Sigmoid colon (tissue), 7 donors: ENCODE measurements around the gene DDX31. TPM values are rescaled to one million over a fixed set of nuclear protein-coding genes. Genes with fewer than 3 reads are reported as not detected.

Experiments used
- DNase-seq: peaks from one replicate; pipeline ENCODE4 v3.0.0-alpha.2; 2019
- H3K27ac ChIP-seq, 4 donors: fragments of 200-600 bp; sonication (generic); one replicate each; pipeline ENCODE4 v1.5.1; 2016 to 2019; ENCODE audit warnings: mild to moderate bottlenecking in 1 of 4
- H3K27me3 ChIP-seq, 3 donors: fragments of 200-600 bp; sonication (generic); one replicate each; pipeline ENCODE4 v1.5.1; 2019; ENCODE audit warnings: mild to moderate bottlenecking in 1 of 3
- H3K36me3 ChIP-seq, 4 donors: fragments of 200-600 bp; sonication (generic); one replicate each; pipeline ENCODE4 v1.5.1; 2016 to 2019
- H3K4me1 ChIP-seq, 4 donors: fragments of 200-600 bp; sonication (generic); one replicate each; pipeline ENCODE4 v1.5.1; 2017 to 2019
- H3K4me3 ChIP-seq, 4 donors: fragments of 200-600 bp; sonication (generic); one replicate each; pipeline ENCODE4 v1.5.1; 2017 to 2019; ENCODE audit warnings: mild to moderate bottlenecking in 2 of 4, moderate library complexity in 1 of 4
- H3K9me3 ChIP-seq, 4 donors: fragments of 200-600 bp in 3 of 4; sonication (generic) in 3 of 4; one replicate each; pipeline versions ENCODE4 v1.5.1 to v1.6.1; 2013 to 2019
- EP300 ChIP-seq, 4 donors: sonication (generic); formaldehyde crosslinking; IDR thresholded peaks; one replicate each; pipeline ENCODE4 v1.6.1; 2017; ENCODE audit warnings: antibody characterized with exemption in 4 of 4
- POLR2A ChIP-seq, 2 donors: fragments of 450-650 bp; IDR thresholded peaks; one replicate each; pipeline ENCODE4 v1.6.1; 2016; ENCODE audit warnings: antibody characterized with exemption in 2 of 2, mild to moderate bottlenecking in 2 of 2, moderate library complexity in 2 of 2
- POLR2AphosphoS5 ChIP-seq, 4 donors: sonication (generic); formaldehyde crosslinking; IDR thresholded peaks; one replicate each; pipeline ENCODE4 v1.6.1; 2017; ENCODE audit warnings: antibody characterized with exemption in 4 of 4
- WGBS, 2 donors: extraction: QIAGEN DNeasy Blood & Tissue Kit; methylation state at CpG; one replicate each; pipeline ENCODE4 v1.1.7; 2013; 5-methylcytosine and 5-hydroxymethylcytosine counted together
- intact Hi-C: fragments of 100-400 bp; cut with DNase I; formaldehyde crosslinking; loops from one replicate; pipeline ENCODE4 v1.15.1; 2023
- polyA plus RNA-seq, 3 donors: library from polyadenylated mRNA; stranded (reverse); fragments of 200-250 nt; gene quantifications; one replicate each; pipeline ENCODE4 v1.2.3, GENCODE V29; 2013
- total RNA-seq, 4 donors: library from RNA; depleted of rRNA; stranded (reverse); fragments of >200 nt; gene quantifications; one replicate each; pipeline ENCODE4 v1.1.0, GENCODE V29; 2016
- TF ChIP-seq, protein P1 (sequence below), 4 experiments: fragments of 450-650 bp in 3 of 4; fragments of 200-600 bp in 1 of 4; IDR thresholded peaks; one replicate each; pipeline ENCODE4 v1.5.1; 2016 to 2019; ENCODE audit warnings: antibody characterized with exemption in 4 of 4, mild to moderate bottlenecking in 3 of 4, moderate library complexity in 2 of 4
- donor health status: healthy with polysubstance abuse.
- donor health status: Bipolar disorder and iron deficiency.
- donor health status: healthy.

Gene DDX31
- total and polyA plus RNA-seq, 7 donors, result 2.4 to 8.1 (median 6.6) TPM

GRCh38 chr9:132548751-132549640 lies 120.8 kb downstream of the DDX31 start:
- TF ChIP-seq POLR2A (IDR thresholded peaks at IDR 0.05), result no peak
- TF ChIP-seq POLR2AphosphoS5 (IDR thresholded peaks at IDR 0.05), result no peak
- no peak for TF ChIP-seq EP300 (IDR thresholded peaks at IDR 0.05)
- TF ChIP-seq, protein P1, sequence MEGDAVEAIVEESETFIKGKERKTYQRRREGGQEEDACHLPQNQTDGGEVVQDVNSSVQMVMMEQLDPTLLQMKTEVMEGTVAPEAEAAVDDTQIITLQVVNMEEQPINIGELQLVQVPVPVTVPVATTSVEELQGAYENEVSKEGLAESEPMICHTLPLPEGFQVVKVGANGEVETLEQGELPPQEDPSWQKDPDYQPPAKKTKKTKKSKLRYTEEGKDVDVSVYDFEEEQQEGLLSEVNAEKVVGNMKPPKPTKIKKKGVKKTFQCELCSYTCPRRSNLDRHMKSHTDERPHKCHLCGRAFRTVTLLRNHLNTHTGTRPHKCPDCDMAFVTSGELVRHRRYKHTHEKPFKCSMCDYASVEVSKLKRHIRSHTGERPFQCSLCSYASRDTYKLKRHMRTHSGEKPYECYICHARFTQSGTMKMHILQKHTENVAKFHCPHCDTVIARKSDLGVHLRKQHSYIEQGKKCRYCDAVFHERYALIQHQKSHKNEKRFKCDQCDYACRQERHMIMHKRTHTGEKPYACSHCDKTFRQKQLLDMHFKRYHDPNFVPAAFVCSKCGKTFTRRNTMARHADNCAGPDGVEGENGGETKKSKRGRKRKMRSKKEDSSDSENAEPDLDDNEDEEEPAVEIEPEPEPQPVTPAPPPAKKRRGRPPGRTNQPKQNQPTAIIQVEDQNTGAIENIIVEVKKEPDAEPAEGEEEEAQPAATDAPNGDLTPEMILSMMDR (IDR thresholded peaks at IDR 0.05), result no peak
- Histone ChIP-seq H3K27ac (no peak overlapping the region), H3K4me1 (peaks cover 0 to 15% (median 12%) of the 10 kb centered on the region in 4 donors), H3K36me3 (no peaks in the 10 kb centered on the region), H3K27me3 (peaks cover 0 to 22% (median 0%) of the 10 kb centered on the region in 3 donors), H3K4me3 (no peak overlapping the region), H3K9me3 (no peaks in the 10 kb centered on the region)
- intact Hi-C loops, result no loop called here
- WGBS, 2 donors, result 73 to 80% methylated on average over 17 of the region's 17 CpGs
- no peak for DNase-seq

DNA sequence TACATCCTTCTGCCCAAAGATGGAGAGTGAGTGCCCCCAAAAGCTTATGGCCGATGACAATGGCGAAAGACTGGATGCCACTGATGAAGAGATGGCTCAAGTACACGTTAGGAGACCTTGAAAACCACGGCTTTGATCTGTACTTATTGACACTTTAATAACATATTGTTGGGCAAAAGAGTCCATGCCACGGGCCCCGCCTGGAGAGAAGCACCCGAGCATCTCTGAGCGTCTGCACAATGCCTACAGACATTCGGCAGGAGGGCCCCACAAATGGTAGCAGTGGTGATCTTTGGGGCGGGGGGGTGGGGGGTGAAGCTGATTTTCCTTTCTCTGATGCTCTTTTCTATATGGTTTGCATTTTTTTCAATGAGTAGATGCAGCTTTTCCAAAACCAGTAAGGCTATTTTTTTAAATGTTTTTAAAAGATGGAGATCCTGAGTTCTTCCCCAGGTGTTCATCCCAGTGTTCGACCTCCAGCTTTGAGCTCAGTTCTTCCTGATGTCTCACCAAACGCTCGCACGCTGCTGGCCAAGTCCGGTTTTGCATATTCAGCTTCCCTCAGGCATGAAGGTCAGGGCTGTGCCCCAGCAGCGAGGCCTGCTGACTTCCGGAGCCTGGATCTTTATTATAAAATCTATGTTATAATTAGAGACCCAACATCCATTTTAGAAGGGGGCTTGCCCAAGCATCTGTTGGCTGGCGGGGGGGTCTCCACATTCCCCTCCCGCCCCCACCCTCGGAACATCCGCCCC lies 121.6 kb downstream of the DDX31 start:
- Histone ChIP-seq H3K27ac (no peak overlapping the region), H3K27me3 (peaks cover 0 to 30% (median 0%) of the 10 kb centered on the region in 3 donors), H3K36me3 (no peaks in the 10 kb centered on the region), H3K9me3 (no peaks in the 10 kb centered on the region), H3K4me3 (no peak overlapping the region), H3K4me1 (peaks cover 0 to 15% (median 12%) of the 10 kb centered on the region in 4 donors)
- intact Hi-C loops, result no loop called here
- no peak for TF ChIP-seq POLR2A (IDR thresholded peaks at IDR 0.05)
- TF ChIP-seq, protein P1 (IDR thresholded peaks at IDR 0.05), result no peak
- TF ChIP-seq POLR2AphosphoS5 (IDR thresholded peaks at IDR 0.05), result no peak
- no peak for TF ChIP-seq EP300 (IDR thresholded peaks at IDR 0.05)
- DNase-seq, result no peak
- 82 to 86% methylated on average over 21 of the region's 21 CpGs for WGBS, 2 donors

- intact Hi-C loops, result no loop called here
- Histone ChIP-seq H3K4me3 (no peak overlapping the region), H3K9me3 (no peaks in the 10 kb centered on the region), H3K36me3 (no peaks in the 10 kb centered on the region), H3K27ac (no peak overlapping the region), H3K4me1 (peaks cover 0 to 15% (median 12%) of the 10 kb centered on the region in 4 donors), H3K27me3 (peaks cover 0 to 31% (median 0%) of the 10 kb centered on the region in 3 donors)
- DNase-seq, result no peak
- TF ChIP-seq POLR2AphosphoS5 (IDR thresholded peaks at IDR 0.05), result no peak
- no peak for TF ChIP-seq POLR2A (IDR thresholded peaks at IDR 0.05)
- TF ChIP-seq EP300 (IDR thresholded peaks at IDR 0.05), result no peak
- TF ChIP-seq, protein P1 (IDR thresholded peaks at IDR 0.05), result no peak
- 81 to 90% methylated on average over 13 of the region's 13 CpGs for WGBS, 2 donors
Measured at GRCh38 chr9:132547436-132547835, 122.3 kb downstream of the DDX31 start.

GRCh38 chr9:132547052-132547431 lies 122.7 kb downstream of the DDX31 start:
- TF ChIP-seq POLR2AphosphoS5 (IDR thresholded peaks at IDR 0.05) (no peak), POLR2A (IDR thresholded peaks at IDR 0.05) (no peak), EP300 (IDR thresholded peaks at IDR 0.05) (no peak)
- TF ChIP-seq, protein P1 (IDR thresholded peaks at IDR 0.05), result no peak
- Histone ChIP-seq H3K27ac (no peak overlapping the region), H3K4me1 (peaks cover 0 to 15% (median 12%) of the 10 kb centered on the region in 4 donors), H3K27me3 (peaks cover 0 to 31% (median 0%) of the 10 kb centered on the region in 3 donors), H3K9me3 (no peaks in the 10 kb centered on the region), H3K36me3 (no peaks in the 10 kb centered on the region), H3K4me3 (no peak overlapping the region)
- no peak for DNase-seq
- WGBS, 2 donors, result 43 to 71% methylated on average over 7 of the region's 7 CpGs
- intact Hi-C loops, result no loop called here
